Hepatocyte (in vitro differentiated cells): ENCODE results near the gene EXOC6B. TPM values are rescaled to one million over a fixed set of nuclear protein-coding genes. Genes with fewer than 3 reads are reported as not detected.

Source experiments
- DNase-seq: peaks from one replicate; pipeline ENCODE4 v3.0.0-alpha.2; 2016; ENCODE audit warnings: low spot score
- H2AFZ ChIP-seq: fragments of 200-600 bp; sonication (generic); 2 replicates; pipeline ENCODE4 v1.6.0; 2016; ENCODE audit warnings: antibody characterized with exemption, mild to moderate bottlenecking
- H3K27ac ChIP-seq: fragments of 200-600 bp; sonication (generic); 2 replicates; pipeline ENCODE4 v1.5.1; 2016; ENCODE audit warnings: mild to moderate bottlenecking
- H3K27me3 ChIP-seq: fragments of 200-600 bp; sonication (generic); 2 replicates; pipeline ENCODE4 v1.6.1; 2016
- H3K36me3 ChIP-seq: fragments of 200-600 bp; sonication (generic); replicated peaks from 2 replicates; pipeline ENCODE4 v1.5.1; 2016; ENCODE audit warnings: low read depth; ENCODE audit not compliant: insufficient read depth
- H3K4me1 ChIP-seq: fragments of 200-600 bp; sonication (generic); 2 replicates; pipeline ENCODE4 v1.5.1; 2016; ENCODE audit warnings: mild to moderate bottlenecking, moderate library complexity; ENCODE audit not compliant: insufficient read depth
- H3K4me2 ChIP-seq: fragments of 200-600 bp; sonication (generic); 2 replicates; pipeline ENCODE4 v1.6.0; 2016
- H3K4me3 ChIP-seq: fragments of 200-600 bp; sonication (generic); 2 replicates; pipeline ENCODE4 v1.5.1; 2016; ENCODE audit warnings: mild to moderate bottlenecking
- H3K79me2 ChIP-seq: fragments of 200-600 bp; sonication (generic); 2 replicates; pipeline ENCODE4 v1.6.0; 2017; ENCODE audit warnings: mild to moderate bottlenecking
- H3K9me2 ChIP-seq: fragments of 200-600 bp; sonication (generic); replicated peaks from 2 replicates; pipeline ENCODE4 v1.6.0; 2017; ENCODE audit warnings: mild to moderate bottlenecking; ENCODE audit not compliant: insufficient read depth
- H3K9me3 ChIP-seq: fragments of 200-600 bp; sonication (generic); 2 replicates; pipeline ENCODE4 v1.5.1; 2016; ENCODE audit warnings: low read depth, mild to moderate bottlenecking
- H4K20me1 ChIP-seq: fragments of 200-600 bp; sonication (generic); 2 replicates; pipeline ENCODE4 v1.6.0; 2016; ENCODE audit warnings: mild to moderate bottlenecking; ENCODE audit not compliant: insufficient read depth, poor library complexity, severe bottlenecking
- CTCF ChIP-seq: fragments of 200-600 bp; sonication (generic); IDR thresholded peaks from 2 replicates; pipeline ENCODE4 v1.5.1; 2016; ENCODE audit warnings: antibody characterized with exemption, mild to moderate bottlenecking; ENCODE audit not compliant: poor library complexity
- EZH2 ChIP-seq: fragments of 200-600 bp; sonication (generic); IDR thresholded peaks from 2 replicates; pipeline ENCODE4 v1.6.1; 2016; ENCODE audit warnings: antibody characterized with exemption, mild to moderate bottlenecking, borderline replicate concordance
- EZH2phosphoT487 ChIP-seq: fragments of 200-600 bp; sonication (generic); IDR thresholded peaks from one replicate; pipeline ENCODE4 v1.6.1; 2018; ENCODE audit warnings: antibody characterized with exemption, mild to moderate bottlenecking, low read depth, moderate library complexity; ENCODE audit not compliant: unreplicated experiment, severe bottlenecking
- WGBS: methylation state at CpG from one replicate; pipeline ENCODE4 v1.1.6; 2016; ENCODE audit warnings: low lambda C conversion rate; ENCODE audit errors: missing lambda C conversion rate; 5-methylcytosine and 5-hydroxymethylcytosine counted together
- polyA plus RNA-seq: library from polyadenylated mRNA; unstranded; fragments of >200 nt; fragmentation: Nextera tagmentation; extraction: Ambion mirVana; gene quantifications from 2 replicates; pipeline ENCODE4 v1.2.1, GENCODE V29; 2016
- total RNA-seq: library from RNA; depleted of rRNA; stranded (reverse); fragments of >200 nt; gene quantifications from 2 replicates; pipeline ENCODE4 v1.2.3, GENCODE V29; 2014

The EXOC6B gene
- total and polyA plus RNA-seq, 2 experiments from 2014 or later, result 11.8 to 36.2 TPM

- no peak for DNase-seq
- Histone ChIP-seq H3K4me1 (peaks cover 3% of the 10 kb centered on the region), H4K20me1 (no peaks in the 10 kb centered on the region), H2AFZ (no peak overlapping the region), H3K4me3 (no peak overlapping the region), H3K4me2 (no peak overlapping the region), H3K9me3 (no peaks in the 10 kb centered on the region), H3K79me2 (no peaks in the 10 kb centered on the region), H3K27ac (no peak overlapping the region), H3K9me2 (no peaks in the 10 kb centered on the region), H3K27me3 (no peaks in the 10 kb centered on the region), H3K36me3 (no peaks in the 10 kb centered on the region)
- 82% methylated on average over 2 of the region's 2 CpGs for WGBS
- TF ChIP-seq CTCF, result no peak
- TF ChIP-seq EZH2phosphoT487, result no peak
- TF ChIP-seq EZH2, result no peak
These were observed 613.9 kb downstream of the EXOC6B start for GRCh38 chr2:72211777-72212485.

GRCh38 chr2:72211350-72211749, 614.5 kb downstream of the EXOC6B start:
- no peaks in the 10 kb centered on the region for H3K9me3 ChIP-seq
- no peak overlapping the region for H3K4me3 ChIP-seq
- no peaks in the 10 kb centered on the region for H4K20me1 ChIP-seq
- H3K27me3 ChIP-seq, result no peaks in the 10 kb centered on the region
- H3K36me3 ChIP-seq, result no peaks in the 10 kb centered on the region
- H3K4me2 ChIP-seq, result no peak overlapping the region
- DNase-seq, result no peak
- H3K4me1 ChIP-seq, result peaks cover 3% of the 10 kb centered on the region
- no peaks in the 10 kb centered on the region for H3K9me2 ChIP-seq
- H3K27ac ChIP-seq, result no peak overlapping the region
- TF ChIP-seq EZH2phosphoT487 (no peak), CTCF (no peak), EZH2 (no peak)
- H2AFZ ChIP-seq, result no peak overlapping the region
- 89% methylated on average over 2 of the region's 2 CpGs for WGBS
- no peaks in the 10 kb centered on the region for H3K79me2 ChIP-seq

GRCh38 chr2:72210470-72210869, 615.4 kb downstream of the EXOC6B start:
- Histone ChIP-seq H4K20me1 (no peaks in the 10 kb centered on the region), H3K9me3 (no peaks in the 10 kb centered on the region), H3K27me3 (no peaks in the 10 kb centered on the region), H2AFZ (no peak overlapping the region), H3K36me3 (no peaks in the 10 kb centered on the region), H3K4me1 (peaks cover 8% of the 10 kb centered on the region), H3K9me2 (no peaks in the 10 kb centered on the region), H3K79me2 (no peaks in the 10 kb centered on the region), H3K4me2 (no peak overlapping the region), H3K4me3 (no peak overlapping the region), H3K27ac (no peak overlapping the region)
- TF ChIP-seq CTCF (no peak), EZH2phosphoT487 (no peak), EZH2 (no peak)
- 73% methylated on average over 2 of the region's 2 CpGs for WGBS
- DNase-seq, result no peak
